NCI-H146 (cell line): Measurements from ENCODE around the gene FXYD7.

Source experiments
- DNase-seq: peaks from one replicate; lab custom pipeline; 2025; lab: John Stamatoyannopoulos, UW

Gene FXYD7

DNA sequence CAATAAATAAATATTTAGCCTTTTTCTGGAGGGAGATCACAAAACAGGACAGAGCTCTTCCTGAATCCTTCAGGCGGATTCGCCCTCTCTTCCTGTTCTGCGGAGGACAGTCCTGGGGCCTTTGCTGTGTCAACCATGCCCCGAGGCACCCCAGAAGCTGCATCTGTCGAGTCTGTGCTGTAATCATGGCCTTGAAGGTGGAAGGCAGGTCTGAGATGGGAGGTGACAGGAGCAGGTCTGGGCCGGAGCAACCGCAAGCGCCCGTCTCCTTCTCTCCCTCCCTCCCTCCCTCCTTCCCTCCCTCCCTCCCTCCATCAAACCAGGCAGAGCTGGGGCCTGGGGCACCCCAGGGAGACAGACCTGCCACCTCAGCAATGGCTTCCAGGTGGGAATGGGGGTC lies 32.1 kb upstream of the FXYD7 start:
- no peak for DNase-seq

DNA sequence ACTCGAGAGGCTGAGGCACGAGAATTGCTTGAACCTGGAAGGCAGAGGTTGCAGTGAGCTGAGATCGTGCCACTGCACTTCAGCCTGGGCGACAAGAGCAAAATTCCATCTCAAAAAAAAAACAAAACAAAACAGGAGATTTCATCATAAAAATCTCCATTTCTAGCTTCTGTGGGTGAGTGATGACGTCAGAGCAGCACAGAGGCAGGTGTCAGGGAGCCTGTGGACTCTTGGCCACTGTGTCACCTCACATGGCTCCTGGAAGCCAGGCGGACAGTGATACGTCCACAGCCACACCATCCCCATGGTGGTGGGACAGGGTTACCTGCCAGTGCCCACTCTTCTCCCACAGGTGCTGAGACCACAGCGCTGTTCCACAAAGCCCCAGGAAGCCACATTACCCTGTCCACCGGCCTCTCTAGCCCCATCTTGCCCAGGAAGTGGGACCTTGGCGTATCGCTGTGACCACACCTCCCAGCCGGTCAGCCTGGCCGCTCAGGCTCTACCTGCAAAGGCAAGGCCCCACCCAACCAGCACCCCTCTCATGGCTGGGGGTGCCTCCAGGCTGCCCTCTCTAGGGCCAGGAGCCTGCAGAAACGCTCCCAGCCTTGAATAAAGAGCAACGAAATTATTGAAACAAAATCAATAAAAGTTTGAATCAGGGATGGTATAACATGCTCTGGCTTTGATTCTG lies 29.9 kb upstream of the FXYD7 start:
- DNase-seq: no peak

- DNase-seq: peak; percentile 16
These were observed 28.5 kb upstream of the FXYD7 start for GRCh38 chr19:35114353-35115176.

DNA sequence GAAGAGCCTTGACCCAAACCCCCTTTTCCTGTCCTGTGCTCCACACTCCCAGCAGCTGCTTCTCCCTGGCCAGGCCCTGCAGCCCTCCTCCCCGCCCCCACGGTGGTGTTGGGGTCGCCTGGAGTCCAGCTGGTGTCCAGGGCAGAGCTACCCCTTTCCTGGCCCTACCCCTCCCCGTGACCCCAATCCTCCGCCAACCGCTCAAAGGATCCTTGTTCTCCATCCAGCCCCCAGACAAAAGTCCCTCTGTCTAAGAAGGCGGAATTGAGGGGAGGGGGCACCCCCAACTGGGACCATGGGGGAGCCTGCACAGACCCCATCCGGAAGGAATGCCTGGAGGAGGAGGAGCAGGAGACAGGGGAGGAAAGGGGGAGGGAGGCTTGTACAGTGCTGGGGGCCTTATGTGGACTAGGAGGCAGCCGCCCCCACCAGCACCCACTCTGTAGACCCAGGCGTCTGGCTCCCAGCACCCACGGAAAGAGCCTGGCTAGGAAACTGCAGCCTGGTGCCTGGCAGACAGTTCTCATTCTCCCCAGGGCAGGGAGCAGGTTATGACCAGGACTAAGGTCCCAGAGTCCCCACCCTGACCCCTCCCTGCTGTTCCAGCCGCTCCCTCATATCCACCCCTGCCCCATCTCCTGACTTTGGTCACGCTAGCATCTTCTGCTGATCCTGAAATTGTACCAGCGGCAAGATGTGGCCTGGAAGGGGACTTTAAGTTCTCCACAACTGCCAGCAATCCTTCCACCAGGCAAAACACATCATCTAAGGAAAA lies 27.7 kb upstream of the FXYD7 start, which contains the start of gene FXYD3:
Gene FXYD3, plus strand, starts transcription at position 647 of the 775 bp plus-strand sequence. CDS start 3,554 bp downstream, outside the sequence.
- no peak for DNase-seq

- peak; percentile 55 for DNase-seq
These were observed 26.8 kb upstream of the FXYD7 start for GRCh38 chr19:35116072-35116801.

DNA sequence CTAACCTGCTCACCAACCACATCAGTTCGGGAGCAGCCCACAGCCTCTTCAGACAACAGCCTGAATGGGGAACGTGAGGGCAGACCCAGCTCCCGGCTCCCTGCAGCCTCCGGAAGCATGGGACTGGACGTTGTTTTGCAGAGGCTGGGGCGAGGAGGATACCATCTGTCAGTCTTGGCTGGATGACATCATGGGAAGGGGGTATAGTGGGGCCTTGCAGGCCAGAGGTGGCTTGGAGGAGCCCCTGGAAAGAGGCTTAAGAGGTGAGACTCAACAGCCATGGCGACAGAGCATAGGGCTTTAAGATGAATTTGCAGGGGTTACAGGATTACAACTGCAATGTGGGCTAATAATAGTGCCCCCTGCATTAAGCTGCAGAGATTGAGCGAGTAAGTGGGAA lies 25.9 kb upstream of the FXYD7 start:
- no peak for DNase-seq

- no peak for DNase-seq
These were observed 25.3 kb upstream of the FXYD7 start for GRCh38 chr19:35117799-35118198.

DNA sequence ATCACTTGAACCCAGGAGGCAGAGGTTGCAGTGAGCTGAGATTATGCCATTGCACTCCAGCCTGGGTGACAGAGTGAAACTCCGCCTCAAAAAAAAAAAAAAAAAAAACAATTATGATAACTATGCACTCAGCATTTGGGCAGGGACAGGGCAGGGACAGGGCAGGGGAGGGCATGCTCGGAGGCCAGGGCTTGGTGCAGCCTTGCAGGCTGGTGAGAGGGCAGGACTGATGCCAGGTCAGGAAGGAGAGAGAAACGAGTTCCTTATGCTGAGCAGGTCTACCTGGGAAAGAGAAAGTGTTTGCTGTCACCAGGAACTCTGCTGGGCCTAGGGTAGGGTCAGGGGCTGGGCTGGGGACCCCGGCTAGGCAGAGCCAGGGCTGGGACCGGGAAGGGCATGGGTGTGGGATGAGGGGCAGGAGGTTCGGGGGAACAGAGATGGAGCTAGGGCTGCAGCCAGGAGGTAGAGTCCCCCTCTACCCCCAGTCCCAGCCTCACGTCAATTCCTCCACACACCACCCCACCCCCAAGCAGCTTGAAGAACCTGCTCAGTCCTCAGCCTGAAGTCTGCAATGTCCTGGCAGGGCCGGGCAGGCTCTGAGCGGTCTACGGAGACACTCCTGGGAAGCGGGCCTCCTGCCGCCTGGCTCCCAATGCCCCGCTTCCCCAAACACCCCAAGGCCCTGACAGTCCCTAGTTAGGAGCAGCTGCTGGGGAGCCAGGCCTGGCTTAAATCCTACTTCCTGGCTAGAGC lies 24.6 kb upstream of the FXYD7 start:
- DNase-seq: no peak

DNA sequence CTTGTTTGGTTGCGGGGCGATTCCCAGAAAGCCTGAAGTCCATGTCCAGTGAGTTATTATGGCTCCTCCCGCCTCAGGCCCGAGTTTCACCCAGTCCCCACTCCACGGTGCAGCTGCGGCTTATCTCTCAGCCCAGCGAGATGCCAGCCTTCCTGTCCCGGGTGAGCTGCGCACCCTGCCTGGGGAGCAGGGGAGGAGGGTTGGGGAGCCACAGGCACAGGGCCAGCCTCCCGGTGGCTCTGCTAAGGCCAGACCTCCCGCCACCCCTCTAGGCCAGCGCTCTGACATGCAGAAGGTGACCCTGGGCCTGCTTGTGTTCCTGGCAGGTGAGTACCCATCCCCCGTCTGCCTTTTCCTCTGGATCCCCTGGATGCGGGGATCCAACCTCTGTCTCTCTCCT lies 24.0 kb upstream of the FXYD7 start:
- DNase-seq: no peak

- no peak for DNase-seq
These were observed 23.4 kb upstream of the FXYD7 start for GRCh38 chr19:35119578-35120155.

DNA sequence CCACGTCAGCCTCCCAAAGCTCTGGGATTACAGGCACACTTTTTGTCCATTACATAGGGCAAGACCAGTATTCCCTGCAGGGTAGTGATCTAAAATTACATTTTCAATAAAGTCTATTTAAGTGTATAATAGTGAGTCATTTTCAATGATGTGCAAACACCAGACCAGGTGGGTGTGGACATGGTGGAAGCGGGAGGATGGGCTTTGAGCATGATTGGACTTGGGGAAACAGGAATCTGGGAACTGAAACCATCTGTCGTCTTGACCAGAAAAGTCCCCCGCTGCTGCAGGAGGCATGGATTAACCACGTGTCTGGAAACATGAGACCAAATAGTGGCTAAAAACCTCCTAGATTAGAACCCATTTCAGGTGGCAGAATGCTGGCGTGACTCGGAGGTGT lies 22.6 kb upstream of the FXYD7 start:
- peak; percentile 89 for DNase-seq

DNA sequence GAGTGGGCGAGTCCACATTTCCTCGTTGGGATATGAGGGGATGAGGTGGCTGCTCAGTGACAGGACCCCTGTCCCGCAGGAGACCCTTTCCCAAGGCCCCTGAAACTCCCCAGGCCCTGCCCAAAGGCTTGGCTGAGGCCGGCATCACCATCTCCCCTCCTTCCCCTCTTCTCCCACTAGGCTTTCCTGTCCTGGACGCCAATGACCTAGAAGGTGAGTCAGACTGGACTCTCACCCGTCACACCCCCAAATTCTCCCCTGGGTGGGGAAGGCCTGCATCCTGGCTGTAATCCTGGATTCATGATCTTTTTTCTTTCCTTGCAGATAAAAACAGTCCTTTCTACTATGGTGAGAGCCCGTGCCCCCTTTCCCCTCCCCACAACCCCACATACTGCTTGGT lies 22.2 kb upstream of the FXYD7 start:
- DNase-seq: no peak

GRCh38 chr19:35122687-35123551 lies 20.1 kb upstream of the FXYD7 start:
- no peak for DNase-seq

- DNase-seq: no peak
These were observed 19.5 kb upstream of the FXYD7 start for GRCh38 chr19:35123573-35123972.

GRCh38 chr19:35124098-35125060 lies 18.7 kb upstream of the FXYD7 start:
- peak; percentile 58 for DNase-seq

DNA sequence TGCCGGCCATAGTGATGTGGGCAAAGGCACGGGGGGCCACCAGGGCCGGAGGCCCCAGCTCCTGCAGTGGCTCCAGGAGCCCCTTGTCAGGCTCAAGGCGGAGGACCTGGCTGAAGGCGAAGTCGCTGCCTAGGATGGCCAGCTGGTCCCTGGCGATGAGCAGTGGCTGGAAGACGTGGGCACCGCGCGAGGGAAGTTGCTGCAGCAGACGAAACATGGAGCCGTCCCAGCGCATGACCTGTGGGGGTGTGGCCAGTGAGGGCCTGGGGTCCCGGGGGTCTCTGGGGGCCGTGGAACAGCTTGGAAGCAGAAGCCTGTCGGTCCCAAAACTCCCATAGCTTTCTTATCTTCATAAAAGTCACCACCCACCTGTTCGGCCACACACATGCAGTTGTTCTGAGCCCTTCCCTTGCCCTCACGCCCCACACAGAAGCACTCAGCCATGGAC lies 17.8 kb upstream of the FXYD7 start:
- DNase-seq: no peak

GRCh38 chr19:35125749-35126623 lies 17.1 kb upstream of the FXYD7 start:
- no peak for DNase-seq

- DNase-seq: no peak
These were observed 16.5 kb upstream of the FXYD7 start for GRCh38 chr19:35126624-35126959.
